HepG2 (cell line): Measurements from ENCODE around the gene RBP5.

Experiments used
- CTCF ChIP-seq: sonication (generic); formaldehyde crosslinking; IDR thresholded peaks from 2 replicates; pipeline ENCODE4 v1.5.0; 2020; ENCODE audit warnings: mild to moderate bottlenecking, missing genetic modification reagents, moderate library complexity
- HIC2 ChIP-seq: sonication (generic); formaldehyde crosslinking; IDR thresholded peaks from 2 replicates; pipeline ENCODE4 v1.9.0; 2022; ENCODE audit warnings: low read depth, missing genetic modification reagents
- KLF6 ChIP-seq: IDR thresholded peaks from 2 replicates; pipeline ENCODE4 v1.8.0; 2016; ENCODE audit warnings: missing biosample characterization, missing genetic modification reagents
- ZNF337 ChIP-seq: sonication (generic); formaldehyde crosslinking; IDR thresholded peaks from 2 replicates; pipeline ENCODE4 v1.5.1; 2020; ENCODE audit warnings: missing genetic modification reagents, low read depth, mild to moderate bottlenecking, borderline replicate concordance

- TF ChIP-seq ZNF337 (CRISPR knock-in tag) (no peak), KLF6 (CRISPR knock-in tag) (no peak), HIC2 (CRISPR knock-in tag) (no peak), CTCF (no peak)
Measured at GRCh38 chr12:7136071-7136470, 7.4 kb upstream of the RBP5 start.
